Osteocyte (in vitro differentiated cells): Measurements from ENCODE around the gene SEMA4D. TPM values are rescaled to one million over a fixed set of nuclear protein-coding genes. Genes with fewer than 3 reads are reported as not detected.

Source experiments
- DNase-seq: peaks from one replicate; pipeline ENCODE4 v3.0.0; 2021; ENCODE audit warnings: mixed read lengths; ENCODE audit not compliant: unreplicated experiment; ENCODE audit errors: extremely low spot score
- H3K27ac Mint-ChIP-seq: one replicate; pipeline ENCODE4 v1.8.0; 2021; ENCODE audit warnings: mild to moderate bottlenecking, mixed read lengths; ENCODE audit not compliant: unreplicated experiment
- H3K27me3 Mint-ChIP-seq: one replicate; pipeline ENCODE4 v1.8.0; 2021; ENCODE audit warnings: mixed read lengths; ENCODE audit not compliant: unreplicated experiment
- H3K36me3 Mint-ChIP-seq: one replicate; pipeline ENCODE4 v1.8.0; 2021; ENCODE audit warnings: mixed read lengths; ENCODE audit not compliant: unreplicated experiment
- H3K4me1 Mint-ChIP-seq: one replicate; pipeline ENCODE4 v1.8.0; 2021; ENCODE audit warnings: mixed read lengths; ENCODE audit not compliant: unreplicated experiment
- H3K4me3 Mint-ChIP-seq: one replicate; pipeline ENCODE4 v1.8.0; 2021; ENCODE audit warnings: mild to moderate bottlenecking, moderate library complexity, mixed read lengths; ENCODE audit not compliant: unreplicated experiment
- H3K9me3 Mint-ChIP-seq: one replicate; pipeline ENCODE4 v1.8.0; 2021; ENCODE audit warnings: mixed read lengths; ENCODE audit not compliant: unreplicated experiment
- CTCF ChIP-seq: fragments of 200-600 bp; sonication (generic); IDR thresholded peaks from 2 replicates; pipeline ENCODE4 v1.5.0; 2021; ENCODE audit warnings: antibody characterized with exemption, mild to moderate bottlenecking, moderate library complexity
- total RNA-seq: library from RNA; stranded (reverse); gene quantifications from 2 replicates; pipeline ENCODE4 v1.2.1, GENCODE V29; 2021

SEMA4D gene
- total RNA-seq, 1 donor from 2014 or later, result 2.0 TPM

- H3K4me1 Mint-ChIP-seq, result peaks cover 8% of the 10 kb centered on the region
- no peaks in the 10 kb centered on the region for H3K36me3 Mint-ChIP-seq
- H3K9me3 Mint-ChIP-seq, result no peaks in the 10 kb centered on the region
Measured at GRCh38 chr9:89376741-89377351, 121.1 kb downstream of the SEMA4D start.

GRCh38 chr9:89376286-89376685 is 121.6 kb downstream of the SEMA4D start:
- Mint-ChIP-seq H3K4me3 (no peak overlapping the region), H3K27ac (no peak overlapping the region), H3K27me3 (no peaks in the 10 kb centered on the region), H3K4me1 (peaks cover 8% of the 10 kb centered on the region), H3K9me3 (no peaks in the 10 kb centered on the region), H3K36me3 (no peaks in the 10 kb centered on the region)
- DNase-seq, result no peak
- no peak for TF ChIP-seq CTCF

More at GRCh38 chr9:89376741-89377351, 121.1 kb downstream of the SEMA4D start:
- TF ChIP-seq CTCF, result no peak
- H3K27me3 Mint-ChIP-seq, result no peaks in the 10 kb centered on the region
- no peak overlapping the region for H3K4me3 Mint-ChIP-seq
- no peak overlapping the region for H3K27ac Mint-ChIP-seq
- DNase-seq, result no peak

- H3K36me3 Mint-ChIP-seq, result no peaks in the 10 kb centered on the region
- no peak overlapping the region for H3K27ac Mint-ChIP-seq
- no peak for TF ChIP-seq CTCF
- no peaks in the 10 kb centered on the region for H3K9me3 Mint-ChIP-seq
- DNase-seq, result no peak
- peaks cover 3% of the 10 kb centered on the region for H3K4me1 Mint-ChIP-seq
- H3K4me3 Mint-ChIP-seq, result no peak overlapping the region
- no peaks in the 10 kb centered on the region for H3K27me3 Mint-ChIP-seq
Measured at GRCh38 chr9:89375191-89375760, 122.6 kb downstream of the SEMA4D start.

- TF ChIP-seq CTCF, result no peak
- Mint-ChIP-seq H3K27ac (no peak overlapping the region), H3K4me1 (peaks cover 3% of the 10 kb centered on the region), H3K9me3 (no peaks in the 10 kb centered on the region), H3K36me3 (no peaks in the 10 kb centered on the region), H3K27me3 (no peaks in the 10 kb centered on the region), H3K4me3 (no peak overlapping the region)
- no peak for DNase-seq
Measured at GRCh38 chr9:89374176-89374575, 123.7 kb downstream of the SEMA4D start.

- Mint-ChIP-seq H3K27ac (no peak overlapping the region), H3K27me3 (no peaks in the 10 kb centered on the region), H3K4me3 (no peak overlapping the region), H3K9me3 (no peaks in the 10 kb centered on the region), H3K36me3 (no peaks in the 10 kb centered on the region), H3K4me1 (peaks cover 3% of the 10 kb centered on the region)
- DNase-seq, result no peak
- TF ChIP-seq CTCF, result no peak
Measured at GRCh38 chr9:89372979-89373378, 124.9 kb downstream of the SEMA4D start.
